Right lobe of liver (tissue), 6 donors: Measurements from ENCODE around the gene ARHGAP15. TPM values are rescaled to one million over a fixed set of nuclear protein-coding genes. Genes with fewer than 3 reads are reported as not detected.

Experiments used
- ATAC-seq, 4 donors: fragments of 200-7000 bp; cut with Tn5 transposase; one replicate each; pipeline ENCODE4 v1.9.1; 2020; ENCODE audit warnings: mild to moderate bottlenecking in 4 of 4, moderate library complexity in 4 of 4
- DNase-seq, 3 donors: peaks; one replicate each; pipeline ENCODE4 v3.0.0-alpha.2; 2020
- H3K27ac ChIP-seq, 3 donors: fragments of 200-600 bp; one replicate each; pipeline ENCODE4 v1.8.0; 2022
- H3K27me3 ChIP-seq, 2 donors: fragments of 200-600 bp; one replicate each; pipeline ENCODE4 v1.8.0; 2022
- H3K36me3 ChIP-seq, 4 donors: fragments of 200-600 bp; sonication (generic) in 1 of 4; one replicate each; pipeline versions ENCODE4 v1.5.1 to v1.8.0; 2017 to 2022; ENCODE audit warnings: control low read depth in 1 of 4
- H3K4me1 ChIP-seq, 4 donors: fragments of 200-600 bp; sonication (generic) in 1 of 4; one replicate each; pipeline versions ENCODE4 v1.5.1 to v1.8.0; 2017 to 2022; ENCODE audit warnings: control low read depth in 1 of 4
- H3K4me3 ChIP-seq, 3 donors: fragments of 200-600 bp; one replicate each; pipeline ENCODE4 v1.8.0; 2022
- H3K9me3 ChIP-seq, 4 donors: fragments of 200-600 bp; sonication (generic) in 1 of 4; one replicate each; pipeline versions ENCODE4 v1.5.1 to v1.8.0; 2017 to 2022; ENCODE audit warnings: control low read depth in 1 of 4
- CTCF ChIP-seq, 4 donors: fragments of 200-600 bp in 3 of 4; fragments of 450-650 bp in 1 of 4; IDR thresholded peaks; one replicate each; pipeline versions ENCODE4 v1.5.1 to v1.8.0; 2016 to 2022; ENCODE audit warnings: antibody characterized with exemption in 4 of 4, mild to moderate bottlenecking in 2 of 4
- POLR2A ChIP-seq: fragments of 450-650 bp; IDR thresholded peaks from one replicate; pipeline ENCODE4 v1.6.1; 2017; ENCODE audit warnings: antibody characterized with exemption, mild to moderate bottlenecking
- WGBS: methylation state at CpG from one replicate; pipeline ENCODE4 v1.1.6; 2018; ENCODE audit warnings: low coverage, low lambda C conversion rate; ENCODE audit not compliant: insufficient coverage; ENCODE audit errors: missing lambda C conversion rate; 5-methylcytosine and 5-hydroxymethylcytosine counted together
- intact Hi-C, 2 donors: fragments of 100-400 bp; cut with DNase I; formaldehyde crosslinking; loops; one replicate each; pipeline versions ENCODE4 v1.11.2 to v1.14.1; 2022
- total RNA-seq, 6 experiments: library from RNA; depleted of rRNA in 2 of 6; stranded (reverse); fragments of >200 nt in 2 of 6; fragmentation: NEBNext Ultra II Directional in 3 of 6; extraction: Animal tissue kit (Norgen Biotek cat#: 25700) in 3 of 6; gene quantifications; one replicate each; pipeline versions ENCODE4 v1.1.0 to v1.2.4, GENCODE V29; 2016 to 2023
- donor health status: DM: no; HTN: yes; CAD: no.
- donor health status: DM: no; HTN: no; CAD: no.
- donor health status: DM: no; HTN: no; CAD: no.
- donor health status: DM: no; HTN: yes; CAD: no.
- donor health status: DM: no; HTN: yes; CAD: no.

ARHGAP15 gene
- total RNA-seq, 6 experiments from 2014 or later, result 3.3 to 8.2 (median 6.6) TPM

GRCh38 chr2:143579456-143579855 is 450.2 kb downstream of the ARHGAP15 start:
- Histone ChIP-seq H3K27ac (no peak overlapping the region), H3K27me3 (no peaks in the 10 kb centered on the region), H3K9me3 (no peaks in the 10 kb centered on the region), H3K4me3 (no peak overlapping the region), H3K36me3 (no peaks in the 10 kb centered on the region), H3K4me1 (no peaks in the 10 kb centered on the region)
- intact Hi-C loops, result no loop called here
- no peak for DNase-seq
- WGBS, result 64% methylated on average over 4 of the region's 4 CpGs
- no peak for ATAC-seq
- TF ChIP-seq POLR2A (no peak), CTCF (IDR thresholded peaks at IDR 0.05) (no peak)

GRCh38 chr2:143581134-143581533 is 451.9 kb downstream of the ARHGAP15 start:
- intact Hi-C loops, result no loop called here
- WGBS, result 62% methylated on average over 2 of the region's 2 CpGs

GRCh38 chr2:143582046-143582747 is 453.0 kb downstream of the ARHGAP15 start:
- no peaks in the 10 kb centered on the region for H3K27me3 ChIP-seq
- no peak overlapping the region for H3K27ac ChIP-seq
- 27% methylated on average over 5 of the region's 5 CpGs for WGBS
- intact Hi-C loops, result no loop called here
- ATAC-seq (no peak), DNase-seq (no peak)
- TF ChIP-seq POLR2A (no peak), CTCF (IDR thresholded peaks at IDR 0.05) (no peak)
- H3K4me3 ChIP-seq, result no peak overlapping the region
- no peaks in the 10 kb centered on the region for H3K36me3 ChIP-seq
- H3K4me1 ChIP-seq, result no peaks in the 10 kb centered on the region
- no peaks in the 10 kb centered on the region for H3K9me3 ChIP-seq

More at GRCh38 chr2:143581134-143581533, 451.9 kb downstream of the ARHGAP15 start:
- ATAC-seq (no peak), DNase-seq (no peak)
- Histone ChIP-seq H3K27ac (no peak overlapping the region), H3K27me3 (no peaks in the 10 kb centered on the region), H3K9me3 (no peaks in the 10 kb centered on the region), H3K4me1 (no peaks in the 10 kb centered on the region), H3K36me3 (no peaks in the 10 kb centered on the region), H3K4me3 (no peak overlapping the region)
- TF ChIP-seq POLR2A (no peak), CTCF (IDR thresholded peaks at IDR 0.05) (no peak)

- WGBS, result 22% methylated on average over 4 of the region's 4 CpGs
- no peak overlapping the region for H3K27ac ChIP-seq
- intact Hi-C loops, result no loop called here
- DNase-seq (no peak), ATAC-seq (no peak)
- TF ChIP-seq CTCF (IDR thresholded peaks at IDR 0.05) (no peak), POLR2A (no peak)
- H3K4me1 ChIP-seq, result no peaks in the 10 kb centered on the region
- no peaks in the 10 kb centered on the region for H3K9me3 ChIP-seq
- no peaks in the 10 kb centered on the region for H3K27me3 ChIP-seq
- H3K4me3 ChIP-seq, result no peak overlapping the region
- no peaks in the 10 kb centered on the region for H3K36me3 ChIP-seq
Observed at GRCh38 chr2:143584936-143585335, 455.7 kb downstream of the ARHGAP15 start.
